Superior temporal gyrus (tissue), 1 donor: ENCODE measurements around the gene CALU.

Experiments used
- DNase-seq: peaks from one replicate; pipeline ENCODE4 v3.0.0-alpha.2; 2016; ENCODE audit errors: extremely low spot score

The CALU gene

DNA sequence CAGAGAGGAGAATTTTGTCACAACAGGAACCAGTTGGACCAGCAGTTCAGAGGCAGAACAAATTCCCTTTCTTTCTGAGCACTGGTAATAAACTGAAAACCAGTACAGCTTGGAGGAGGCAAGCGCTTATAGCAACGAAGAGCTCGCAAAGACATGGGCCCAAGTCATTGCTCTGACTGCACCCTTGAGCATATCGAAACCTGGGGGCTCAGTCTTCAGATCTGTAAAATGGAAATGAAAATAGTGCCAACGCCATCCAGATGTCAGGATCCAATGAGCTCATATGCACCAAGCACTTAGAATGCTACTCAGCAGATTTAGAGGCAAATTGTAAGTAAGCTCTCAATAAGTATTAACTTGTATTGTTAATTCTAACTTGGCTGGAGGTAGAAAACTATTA lies 14.4 kb upstream of the CALU start:
- DNase-seq = no peak

DNA sequence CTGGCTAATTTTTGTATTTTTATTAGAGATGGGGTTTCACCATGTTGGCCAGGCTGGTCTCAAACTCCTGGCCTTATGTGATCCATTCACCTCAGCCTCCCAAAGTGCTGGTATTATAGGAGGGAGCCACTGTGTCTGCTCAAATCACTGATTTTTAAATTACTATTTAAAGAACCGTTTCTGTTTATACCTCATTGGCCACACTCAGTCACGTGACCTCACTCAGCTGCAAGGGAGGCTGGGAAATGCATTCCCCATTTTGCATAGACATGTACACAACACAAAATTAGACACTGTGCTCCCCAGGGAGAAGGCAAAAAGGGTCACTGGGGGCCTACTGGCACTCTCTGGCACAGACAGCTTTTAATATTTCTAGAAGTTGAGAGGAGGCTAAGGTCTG lies 13.6 kb upstream of the CALU start:
- no peak for DNase-seq

DNA sequence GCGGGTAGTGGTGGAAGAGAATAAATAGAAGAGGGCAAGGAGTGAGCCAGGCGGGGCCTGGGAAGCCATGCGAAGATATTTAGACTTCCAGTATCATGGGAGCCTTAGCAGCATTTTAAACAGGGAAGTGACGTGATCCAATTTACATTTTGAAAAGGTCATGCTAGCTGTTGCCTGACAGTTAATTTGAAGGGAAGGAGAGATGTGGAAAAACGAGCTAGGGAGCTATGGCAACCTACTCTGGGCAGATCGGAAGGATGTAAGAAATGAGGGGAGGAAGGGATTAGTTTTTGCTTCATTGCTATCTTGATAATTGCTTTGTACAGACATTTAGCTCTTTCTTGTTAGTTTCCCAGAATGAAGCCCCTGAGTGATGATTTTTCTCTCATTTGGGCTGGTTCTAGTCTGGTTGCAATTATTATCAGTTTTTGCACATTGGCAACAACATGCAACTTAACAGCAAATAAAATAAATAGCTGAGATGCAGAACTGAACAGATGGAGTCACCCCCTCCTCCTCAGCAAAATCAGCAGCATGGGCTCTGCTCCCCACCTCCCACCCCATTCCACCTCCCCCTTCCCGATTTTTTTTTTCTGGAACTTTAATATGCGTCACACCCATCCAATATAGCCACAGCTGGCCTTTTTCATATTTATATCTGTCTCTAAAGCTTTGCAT lies 13.0 kb upstream of the CALU start:
- no peak for DNase-seq

DNA sequence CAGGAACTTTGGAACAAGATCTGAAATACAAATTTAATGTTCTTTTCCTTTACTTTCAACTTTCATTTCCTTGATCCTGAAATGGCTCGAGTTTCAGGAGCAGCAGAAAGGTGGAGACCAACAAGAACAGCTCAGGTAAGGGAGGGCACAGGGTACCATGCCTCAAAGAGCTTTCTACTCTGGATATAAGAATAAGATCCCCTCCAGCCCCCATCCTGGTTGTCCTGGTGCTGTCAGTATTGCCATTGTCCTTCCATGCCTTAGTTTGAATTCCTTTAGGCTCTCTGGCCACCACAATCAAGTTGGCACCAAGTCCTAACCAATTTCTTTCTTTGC lies 12.5 kb upstream of the CALU start:
- DNase-seq = no peak

DNA sequence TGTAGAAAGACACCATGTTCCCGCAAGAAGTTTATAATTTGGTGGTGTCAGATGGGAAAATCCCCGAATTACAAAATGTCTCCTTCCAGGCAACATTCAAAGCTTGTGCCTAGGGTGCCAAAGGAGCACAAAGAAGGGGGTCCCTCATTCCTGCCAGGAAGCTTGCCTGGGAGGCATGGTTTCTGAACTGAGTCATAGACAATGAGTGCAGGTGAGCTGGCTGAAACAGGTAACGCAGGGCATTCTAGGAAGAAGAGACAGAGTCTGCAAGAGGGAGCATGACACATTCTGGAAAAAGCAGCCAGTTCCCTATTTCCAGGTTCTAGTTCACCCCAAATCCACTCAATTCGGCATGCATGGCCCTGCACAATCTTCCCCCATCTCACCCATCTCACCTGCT lies 11.9 kb upstream of the CALU start:
- DNase-seq = no peak

DNA sequence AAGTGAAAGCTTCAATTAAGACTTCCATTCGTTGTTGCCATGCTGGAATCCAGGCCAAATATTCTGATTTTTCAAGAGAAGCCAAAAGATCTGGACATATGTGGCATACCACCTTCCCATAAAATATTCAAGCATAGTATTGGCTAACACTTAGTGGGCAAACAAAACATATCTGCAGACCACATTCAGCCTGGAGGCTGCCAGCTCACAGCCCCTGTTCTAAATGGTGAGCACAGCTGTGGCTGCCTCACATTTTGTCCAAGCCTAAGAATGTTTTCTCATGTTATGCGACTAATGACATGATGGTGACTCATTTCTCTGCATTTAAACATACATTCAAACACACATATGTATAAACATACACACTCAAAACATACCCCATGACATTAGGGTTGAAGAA lies 10.6 kb upstream of the CALU start:
- DNase-seq = no peak

DNA sequence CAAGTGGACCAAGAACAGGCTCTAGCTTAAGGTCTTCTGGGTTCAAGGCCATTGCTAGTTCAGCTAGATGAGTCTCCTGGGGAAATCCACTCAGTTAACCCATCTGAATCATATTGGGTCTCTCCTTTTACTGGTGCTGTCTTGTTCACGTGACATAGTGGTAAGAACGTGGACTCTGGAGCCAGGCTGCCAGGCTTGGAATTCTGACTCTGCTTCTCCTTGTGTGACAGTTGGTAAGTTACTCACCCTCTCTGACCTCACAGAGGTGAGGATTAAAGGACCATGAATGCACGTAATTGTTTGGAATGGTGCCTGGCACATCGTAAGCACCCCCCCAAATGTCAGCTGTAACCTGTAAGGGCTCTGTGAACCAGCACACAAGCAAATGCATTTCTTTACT lies 9.7 kb upstream of the CALU start:
- DNase-seq = no peak

DNA sequence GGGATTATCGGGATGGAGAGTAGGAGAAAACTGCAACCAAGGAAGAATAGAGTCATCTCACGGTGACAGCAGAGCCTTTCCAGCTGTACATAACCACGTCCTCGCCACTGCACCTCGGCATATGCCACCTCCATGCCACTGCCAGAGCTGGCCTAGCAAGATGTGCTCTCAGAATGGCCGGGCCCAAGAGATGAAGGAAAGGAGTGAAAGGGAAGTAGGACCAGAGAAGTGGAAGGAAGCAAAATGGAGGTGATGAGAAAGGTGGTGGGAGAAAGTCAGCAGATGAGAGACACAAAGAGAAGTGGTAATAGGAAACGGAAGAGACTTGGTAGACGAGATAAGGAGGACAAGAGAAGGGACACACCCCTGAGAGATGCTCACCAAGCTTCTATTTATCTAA lies 8.0 kb upstream of the CALU start:
- DNase-seq = no peak

DNA sequence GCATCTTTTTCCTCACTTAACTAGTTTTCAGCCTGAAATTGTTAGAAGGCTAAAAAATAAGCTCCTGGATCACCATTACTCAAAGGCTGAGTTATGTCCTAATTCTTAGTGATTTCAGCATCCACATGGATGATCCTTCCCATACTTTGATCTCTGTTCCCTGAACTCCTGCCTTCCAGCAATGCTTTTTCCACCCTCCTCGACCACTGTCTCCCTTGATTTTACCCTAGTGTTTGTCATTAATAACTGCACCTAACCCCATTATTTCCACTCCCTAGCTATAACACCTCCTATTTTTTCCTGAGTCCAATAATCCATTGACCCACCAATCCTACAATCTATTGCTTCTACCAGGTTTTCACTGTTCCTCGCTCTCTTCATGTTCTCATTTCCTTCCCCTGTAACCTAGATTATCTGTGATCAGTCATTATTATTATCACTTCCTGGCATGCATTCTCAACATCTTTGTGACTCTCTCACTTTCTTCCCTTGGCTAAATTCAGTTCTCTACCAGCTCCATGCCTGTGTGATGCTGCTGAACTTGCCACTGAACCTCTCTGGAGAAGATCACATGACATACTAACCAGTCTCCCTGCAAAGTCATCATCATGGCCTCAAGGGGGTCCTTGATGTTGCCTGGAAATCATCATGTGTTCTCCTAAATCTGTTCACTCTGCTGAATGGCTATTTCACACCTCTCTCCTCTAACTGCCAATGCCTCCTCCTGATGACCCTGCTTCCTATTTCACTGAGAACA lies 6.5 kb upstream of the CALU start:
- DNase-seq = no peak

DNA sequence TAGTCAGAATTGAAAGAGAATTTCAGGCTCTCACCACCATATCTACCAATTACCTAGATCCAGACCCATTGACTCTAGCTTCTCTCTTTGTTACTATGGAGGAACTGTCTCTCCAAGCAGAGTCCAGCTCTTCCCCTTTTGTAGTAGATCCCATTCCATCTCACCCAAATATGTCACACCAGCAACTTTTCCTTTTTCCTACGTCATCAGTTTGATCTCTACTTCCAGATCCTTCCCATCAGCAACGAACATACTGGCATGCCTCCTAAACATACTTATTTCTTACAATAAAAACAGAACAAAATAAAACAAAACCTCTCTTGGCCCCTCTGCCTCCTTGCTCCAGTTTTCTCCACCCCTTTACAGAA lies 5.9 kb upstream of the CALU start:
- no peak for DNase-seq

DNA sequence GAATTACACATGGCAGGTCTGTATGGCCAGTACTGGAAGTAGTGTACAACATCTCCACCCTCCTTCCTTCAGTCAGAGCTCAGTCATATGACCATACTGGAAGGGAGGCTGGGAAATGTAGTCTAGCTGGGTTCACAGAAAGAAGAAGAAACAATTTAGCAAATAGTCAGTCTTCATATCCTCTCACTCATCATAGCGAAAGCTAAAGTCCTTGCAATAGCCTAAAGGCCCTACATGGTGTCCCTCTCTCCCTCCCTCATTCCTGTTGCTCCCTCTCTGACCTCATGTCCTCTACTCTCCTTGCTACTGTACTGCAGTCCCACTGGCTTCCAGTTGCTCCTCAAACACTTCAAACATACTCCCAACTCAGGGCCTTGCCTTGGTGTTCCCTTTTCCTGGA lies 4.3 kb upstream of the CALU start:
- DNase-seq = no peak

DNA sequence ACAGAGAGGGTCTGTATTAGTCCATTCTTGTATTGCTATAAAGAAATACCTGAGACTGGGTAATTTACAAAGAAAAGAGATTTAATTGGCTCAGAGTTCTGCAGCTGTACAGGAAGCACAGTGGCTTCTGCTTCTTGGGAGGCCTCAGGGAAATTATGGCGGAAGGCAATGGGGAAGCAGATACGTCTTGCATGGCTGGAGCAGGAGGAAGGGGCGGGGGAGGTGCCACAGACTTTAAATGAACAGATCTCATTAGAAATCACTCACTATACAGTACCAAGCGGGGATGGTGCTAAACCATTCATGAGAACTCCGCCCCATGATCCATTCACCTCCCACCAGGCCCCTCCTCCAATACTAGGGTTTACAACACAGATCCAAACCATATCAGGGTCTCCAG lies 3.7 kb upstream of the CALU start:
- no peak for DNase-seq

DNA sequence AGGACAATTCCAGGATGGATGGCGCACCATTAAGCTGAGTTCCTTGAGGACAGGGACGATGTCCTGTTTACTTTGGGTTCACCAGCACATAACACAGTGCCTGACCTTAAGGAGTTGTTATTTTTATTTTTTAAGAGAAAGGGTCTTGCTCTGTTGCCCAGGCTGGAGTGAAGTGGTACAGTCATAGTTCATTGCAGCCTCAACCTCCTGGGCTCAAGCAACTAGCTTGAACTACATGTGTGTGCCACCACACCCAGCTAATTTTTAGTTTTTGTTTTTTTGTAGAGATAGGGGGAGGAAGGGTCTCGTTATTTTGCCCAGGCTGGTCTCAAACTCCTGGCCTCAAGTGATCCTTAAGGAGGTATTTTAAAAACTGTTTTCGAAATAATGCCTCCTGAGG lies 1.7 kb upstream of the CALU start:
- DNase-seq = no peak

DNA sequence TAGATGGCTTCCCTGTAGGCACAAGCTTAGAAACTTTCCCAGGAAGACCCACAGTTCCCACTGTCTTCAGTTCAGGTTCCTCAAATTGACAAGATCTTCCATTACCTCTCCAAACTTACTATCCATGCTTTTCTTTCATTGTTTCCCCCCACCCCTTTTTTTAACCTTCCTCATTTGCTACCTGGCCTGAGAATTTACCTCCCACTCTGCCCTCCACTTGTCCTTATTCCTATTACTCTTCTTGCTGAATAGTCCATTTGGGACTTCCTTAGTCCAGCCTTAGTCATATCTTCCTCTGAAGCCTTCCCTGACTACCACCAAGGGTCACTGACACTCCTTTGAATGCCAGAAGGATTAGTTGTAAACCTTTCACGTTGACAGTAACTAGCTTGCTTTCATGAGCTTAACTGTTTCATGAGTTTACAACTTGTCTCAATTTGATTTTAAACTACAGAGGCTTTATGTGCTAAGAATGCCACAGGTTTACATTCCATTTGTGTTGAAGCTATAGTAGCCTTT lies 1.2 kb upstream of the CALU start:
- DNase-seq = no peak

DNA sequence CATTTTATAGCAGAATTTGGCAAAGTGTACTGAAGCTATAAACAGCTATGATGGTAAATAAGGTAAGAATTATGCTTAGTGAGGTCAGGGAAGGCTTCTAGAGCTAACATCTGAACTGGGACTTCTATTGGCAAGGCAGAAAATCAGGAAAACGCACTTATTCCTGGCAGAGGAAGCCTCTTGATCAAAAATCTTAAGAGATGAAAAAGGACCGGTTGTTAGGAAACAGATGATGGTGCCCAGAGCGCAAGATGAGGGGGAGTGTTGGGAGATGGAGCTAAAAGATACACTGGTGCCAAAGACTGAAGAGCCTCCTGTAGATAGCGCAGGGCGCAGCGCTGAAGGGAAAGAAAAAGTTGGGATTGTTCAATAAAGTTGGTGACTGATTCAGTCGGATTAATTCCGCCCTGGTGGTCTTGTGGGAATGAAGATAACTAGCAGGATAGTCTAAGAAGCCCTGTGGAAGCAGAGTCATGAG lies 550 bp upstream of the CALU start:
- no peak for DNase-seq

DNA sequence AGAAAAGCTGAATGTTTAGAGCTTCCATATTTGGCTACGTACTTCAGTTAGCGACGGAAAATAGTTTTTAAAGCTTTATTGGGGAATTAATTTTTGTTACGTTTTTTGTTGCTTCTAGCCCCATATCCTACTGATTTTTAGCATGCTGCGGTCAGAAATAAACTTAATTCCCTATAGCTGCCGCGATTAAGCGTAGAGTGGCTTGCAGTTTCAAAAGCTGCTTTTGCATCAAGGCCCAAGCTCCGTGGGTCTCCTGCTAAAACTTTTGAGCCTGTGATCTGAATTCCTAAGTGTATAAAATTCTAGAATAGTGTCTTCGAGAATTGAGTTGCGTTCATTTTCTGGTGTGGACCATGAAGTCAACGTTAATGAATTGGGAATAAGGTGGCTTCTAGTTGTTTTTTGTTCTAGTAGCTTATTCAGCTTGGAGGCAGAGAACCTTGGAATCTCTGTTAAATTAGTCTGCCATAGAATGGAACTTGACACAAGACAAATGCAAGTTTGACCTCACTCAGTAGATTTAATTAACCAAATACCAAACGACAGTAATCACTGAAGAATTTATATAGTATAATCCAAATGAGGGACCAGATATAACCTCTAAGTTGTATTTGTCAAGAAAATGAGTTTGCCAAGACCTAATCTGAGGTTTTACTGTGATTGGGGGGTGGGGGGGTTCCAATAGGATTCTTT lies 977 bp downstream of the CALU start:
- DNase-seq = no peak

DNA sequence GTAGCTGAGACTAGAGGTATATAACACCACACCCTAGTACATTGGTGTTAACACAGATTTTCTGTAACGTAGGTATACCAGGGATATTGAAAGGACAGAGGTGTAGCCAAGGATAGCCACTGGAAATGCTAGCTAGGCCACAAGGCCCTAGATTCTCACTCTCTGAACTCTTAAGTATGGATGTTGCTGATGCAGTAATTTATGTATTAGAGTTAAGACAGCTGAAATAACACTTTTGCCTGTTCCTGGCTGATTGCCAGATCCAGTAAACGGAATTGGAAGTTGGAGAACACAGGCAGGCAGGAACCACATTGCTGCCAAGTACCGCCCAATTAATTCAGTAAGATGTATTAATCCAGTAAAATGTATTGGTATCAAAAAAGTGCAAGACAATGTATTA lies 1.8 kb downstream of the CALU start:
- no peak for DNase-seq

DNA sequence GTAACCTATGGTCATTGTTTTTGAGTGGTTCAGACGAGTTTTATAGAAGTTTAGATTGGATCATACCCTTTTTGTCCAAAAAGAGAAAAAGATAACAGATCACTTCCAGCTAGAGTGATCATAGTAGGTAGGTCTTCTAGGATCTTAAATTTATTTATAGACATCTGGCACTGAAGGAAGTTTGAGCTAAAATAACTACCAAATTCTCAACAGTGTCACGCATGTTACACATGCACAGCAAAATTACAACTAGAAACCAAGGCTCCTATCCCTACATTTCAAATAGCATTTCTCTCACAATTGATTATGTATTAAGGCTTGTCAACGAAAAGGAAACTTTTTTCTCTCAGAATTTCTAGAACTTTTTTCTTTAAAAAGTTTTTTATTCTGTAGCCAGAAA lies 2.3 kb downstream of the CALU start:
- DNase-seq = no peak

DNA sequence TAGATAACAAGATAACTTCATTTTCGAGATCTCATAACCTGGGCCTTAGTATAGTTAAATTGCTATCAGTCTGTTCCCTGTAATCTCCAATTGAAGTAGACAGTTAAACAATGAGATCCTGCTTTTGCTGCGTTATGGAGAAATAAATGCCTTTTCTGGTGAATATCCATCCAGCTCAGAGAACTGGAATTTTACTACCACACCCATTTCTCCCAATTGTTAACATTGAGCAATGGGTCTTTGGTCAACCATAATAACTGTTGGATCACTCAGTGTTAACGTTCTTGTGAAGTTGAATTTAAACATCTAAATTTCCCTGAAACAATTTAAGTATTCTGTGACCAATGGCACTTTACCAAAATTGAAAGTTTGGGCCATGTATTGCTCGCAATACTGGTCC lies 3.0 kb downstream of the CALU start:
- no peak for DNase-seq

DNA sequence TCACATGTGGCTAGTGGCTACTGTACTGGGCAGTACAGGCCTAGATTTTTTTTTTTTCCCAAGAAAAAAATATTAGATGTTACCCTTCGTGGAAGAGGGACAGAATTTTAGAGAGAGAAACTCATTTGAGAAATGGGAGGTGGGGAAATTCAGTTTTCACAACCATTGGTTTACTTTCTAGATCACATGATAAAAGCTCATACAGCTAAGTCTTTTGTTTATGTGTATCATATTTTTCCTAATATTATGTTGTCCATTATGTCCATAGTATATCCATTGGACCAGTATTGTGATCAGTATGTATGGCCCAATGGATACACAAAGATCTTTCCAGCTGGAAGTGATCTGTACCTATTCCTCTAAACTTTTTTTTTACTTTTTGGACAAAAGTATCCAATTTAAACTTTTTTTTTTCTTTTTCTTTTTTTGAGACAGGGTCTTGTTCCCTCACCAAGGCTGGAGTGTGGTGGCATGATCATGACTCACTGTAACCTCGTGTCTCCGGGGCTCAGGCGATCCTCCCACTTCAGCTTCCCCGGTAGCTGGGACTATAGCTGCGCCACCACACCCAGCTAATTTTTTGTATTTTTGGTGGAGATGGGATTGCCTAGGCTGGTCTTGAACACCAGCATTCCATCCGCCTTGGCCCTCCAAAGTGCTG lies 4.1 kb downstream of the CALU start:
- DNase-seq = no peak

DNA sequence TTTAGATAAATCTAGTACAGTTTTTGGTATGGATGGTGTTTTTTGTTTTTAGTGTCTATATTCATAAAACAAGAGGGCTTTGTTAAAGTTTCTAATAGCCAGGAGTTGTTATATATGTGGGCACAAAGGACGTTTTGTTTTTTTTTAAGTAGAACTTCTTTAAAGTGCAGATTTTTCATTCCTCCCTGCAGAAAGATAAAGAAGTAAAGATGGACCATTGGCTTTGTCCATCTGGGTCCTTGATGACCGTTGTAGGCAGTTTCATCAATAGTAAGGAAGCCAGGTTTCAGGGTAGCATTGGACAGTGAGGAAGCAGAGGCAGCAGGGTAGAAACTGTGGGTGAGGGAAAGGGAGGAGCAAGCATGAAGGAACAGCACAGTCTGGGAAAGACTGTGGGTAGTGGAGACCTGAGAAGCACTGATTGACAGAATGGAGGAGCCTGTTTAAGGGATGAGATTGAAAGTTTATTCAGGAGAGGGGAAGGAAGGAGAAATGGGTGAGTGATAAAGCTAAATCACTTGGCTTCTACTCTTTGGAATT lies 5.3 kb downstream of the CALU start:
- no peak for DNase-seq

DNA sequence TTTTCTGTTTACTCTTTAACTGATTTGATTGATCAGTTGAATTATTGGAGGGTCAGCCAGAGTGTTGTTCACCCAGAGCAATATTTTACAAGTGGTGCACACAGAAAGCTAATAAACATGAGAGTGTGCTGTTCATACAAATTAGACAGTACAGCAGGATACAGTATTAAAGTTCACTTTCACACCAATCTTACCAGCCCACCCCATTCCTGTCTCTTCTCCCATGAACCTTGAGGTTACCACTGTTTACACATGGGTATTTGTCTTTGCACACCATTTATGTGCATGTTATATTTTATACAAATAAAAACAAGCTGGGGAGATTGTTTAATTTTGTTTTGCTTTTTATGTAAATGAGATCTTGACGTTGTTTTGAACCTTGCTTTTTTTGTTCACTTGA lies 6.5 kb downstream of the CALU start:
- DNase-seq = no peak
